GM23248 (cell line): Measurements from ENCODE around the gene PLEK. TPM values are rescaled to one million over a fixed set of nuclear protein-coding genes. Genes with fewer than 3 reads are reported as not detected.

ENCODE experiments used
- DNase-seq: peaks from one replicate; pipeline ENCODE4 v3.0.0-alpha.2; 2015
- H2AFZ ChIP-seq: fragments of 200-600 bp; sonication (generic); 2 replicates; pipeline ENCODE4 v1.6.1; 2016; ENCODE audit warnings: antibody characterized with exemption
- H3F3A ChIP-seq: fragments of 200-600 bp; sonication (generic); 2 replicates; pipeline ENCODE4 v1.6.1; 2016; ENCODE audit warnings: mild to moderate bottlenecking, antibody characterized with exemption, mixed run types; ENCODE audit not compliant: insufficient read depth
- H3K27ac ChIP-seq: fragments of 200-600 bp; sonication (generic); 2 replicates; pipeline ENCODE4 v1.5.1; 2016; ENCODE audit warnings: mild to moderate bottlenecking
- H3K27me3 ChIP-seq: fragments of 200-600 bp; sonication (generic); replicated peaks from 2 replicates; pipeline ENCODE4 v1.6.1; 2016; ENCODE audit warnings: mild to moderate bottlenecking; ENCODE audit not compliant: insufficient read depth
- H3K36me3 ChIP-seq: fragments of 200-600 bp; sonication (generic); 2 replicates; pipeline ENCODE4 v1.6.1; 2016; ENCODE audit warnings: low read depth, mild to moderate bottlenecking
- H3K4me1 ChIP-seq: fragments of 200-600 bp; sonication (generic); 2 replicates; pipeline ENCODE4 v1.6.1; 2016; ENCODE audit warnings: mild to moderate bottlenecking; ENCODE audit not compliant: insufficient read depth
- H3K4me2 ChIP-seq: fragments of 200-600 bp; sonication (generic); one replicate; pipeline ENCODE4 v1.6.1; 2016; ENCODE audit warnings: mild to moderate bottlenecking; ENCODE audit not compliant: unreplicated experiment
- H3K4me3 ChIP-seq: fragments of 200-600 bp; sonication (generic); 2 replicates; pipeline ENCODE4 v1.5.1; 2016; ENCODE audit warnings: mild to moderate bottlenecking
- H3K79me2 ChIP-seq: fragments of 200-600 bp; sonication (generic); 2 replicates; pipeline ENCODE4 v1.6.1; 2016; ENCODE audit warnings: mild to moderate bottlenecking; ENCODE audit not compliant: insufficient read depth
- H3K9ac ChIP-seq: fragments of 200-600 bp; sonication (generic); 2 replicates; pipeline ENCODE4 v1.6.1; 2016; ENCODE audit warnings: mild to moderate bottlenecking
- H3K9me2 ChIP-seq: fragments of 200-600 bp; sonication (generic); 2 replicates; pipeline ENCODE4 v1.6.1; 2016; ENCODE audit warnings: mixed run types, mild to moderate bottlenecking, moderate library complexity; ENCODE audit not compliant: insufficient read depth
- H3K9me3 ChIP-seq: fragments of 200-600 bp; sonication (generic); one replicate; pipeline ENCODE4 v1.6.1; 2017; ENCODE audit warnings: low read depth
- H4K20me1 ChIP-seq: fragments of 200-600 bp; sonication (generic); 2 replicates; pipeline ENCODE4 v1.6.0; 2016; ENCODE audit not compliant: insufficient read depth
- EZH2 ChIP-seq: fragments of 200-600 bp; sonication (generic); IDR thresholded peaks from 2 replicates; pipeline ENCODE4 v1.6.1; 2018; ENCODE audit warnings: antibody characterized with exemption, mild to moderate bottlenecking; ENCODE audit not compliant: insufficient read depth, poor library complexity, severe bottlenecking
- EZH2phosphoT487 ChIP-seq: fragments of 200-600 bp; sonication (generic); IDR thresholded peaks from 2 replicates; pipeline ENCODE4 v1.6.1; 2018; ENCODE audit warnings: antibody characterized with exemption, moderate library complexity, mild to moderate bottlenecking, low read depth; ENCODE audit not compliant: insufficient read depth
- WGBS, 2 experiments: methylation state at CpG; one replicate each; pipeline ENCODE4 v1.1.6; 2015 to 2017; ENCODE audit warnings: low lambda C conversion rate in 2 of 2, low coverage in 1 of 2; ENCODE audit errors: missing lambda C conversion rate in 2 of 2; 5-methylcytosine and 5-hydroxymethylcytosine counted together
- in situ Hi-C: fragments of 300-500 bp; cut with MboI; formaldehyde crosslinking; loops from 2 replicates; pipeline ENCODE4 v1.15.0; 2020
- polyA plus RNA-seq: library from polyadenylated mRNA; unstranded; fragments of >200 nt; fragmentation: Nextera tagmentation; extraction: Ambion mirVana; gene quantifications from 2 replicates; pipeline ENCODE4 v1.2.1, GENCODE V29; 2016
- total RNA-seq: library from RNA; depleted of rRNA; stranded (reverse); fragments of >200 nt; shearing (Covaris generic); gene quantifications from 2 replicates; pipeline ENCODE4 v1.2.3, GENCODE V29; 2014

Gene PLEK
- total and polyA plus RNA-seq, 2 experiments from 2014 or later = 0.15 TPM; not detected in 1

- Histone ChIP-seq H3K9me3 (no peaks in the 10 kb centered on the region), H2AFZ (no peak overlapping the region), H3K4me1 (no peaks in the 10 kb centered on the region), H3K27me3 (no peaks in the 10 kb centered on the region; the same call in none of the 2 replicates), H4K20me1 (no peaks in the 10 kb centered on the region), H3F3A (no peaks in the 10 kb centered on the region), H3K36me3 (no peaks in the 10 kb centered on the region), H3K9me2 (no peaks in the 10 kb centered on the region), H3K4me2 (no peak overlapping the region), H3K79me2 (no peaks in the 10 kb centered on the region), H3K27ac (no peak overlapping the region), H3K9ac (no peak overlapping the region), H3K4me3 (no peak overlapping the region)
- TF ChIP-seq EZH2phosphoT487 (no peak), EZH2 (no peak)
- WGBS, 2 experiments = 52 to 57% methylated on average over 4 of the region's 4 CpGs
- in situ Hi-C loops = no loop called here
- no peak for DNase-seq
These were observed 38.1 kb downstream of the PLEK start for GRCh38 chr2:68403199-68403644.

- Histone ChIP-seq H3K9ac (no peak overlapping the region), H3K79me2 (no peaks in the 10 kb centered on the region), H3K4me3 (no peak overlapping the region), H3K27ac (no peak overlapping the region), H2AFZ (no peak overlapping the region), H3K9me2 (no peaks in the 10 kb centered on the region), H4K20me1 (no peaks in the 10 kb centered on the region), H3K4me1 (no peaks in the 10 kb centered on the region), H3K9me3 (no peaks in the 10 kb centered on the region), H3K4me2 (no peak overlapping the region), H3K36me3 (no peaks in the 10 kb centered on the region), H3F3A (no peaks in the 10 kb centered on the region), H3K27me3 (no peaks in the 10 kb centered on the region; the same call in none of the 2 replicates)
- DNase-seq = no peak
- in situ Hi-C loops = no loop called here
- WGBS, 2 experiments = 50 to 63% methylated on average over 2 of the region's 2 CpGs
- TF ChIP-seq EZH2 (no peak), EZH2phosphoT487 (no peak)
These were observed 39.1 kb downstream of the PLEK start for GRCh38 chr2:68404164-68404563.

GRCh38 chr2:68404893-68405799 lies 40.1 kb downstream of the PLEK start:
- no peaks in the 10 kb centered on the region for H3K9me3 ChIP-seq
- H3K9me2 ChIP-seq = no peaks in the 10 kb centered on the region
- H3K27ac ChIP-seq = no peak overlapping the region
- no peak overlapping the region for H3K4me2 ChIP-seq
- no peaks in the 10 kb centered on the region for H4K20me1 ChIP-seq
- TF ChIP-seq EZH2 (no peak), EZH2phosphoT487 (no peak)
- no peak overlapping the region for H3K4me3 ChIP-seq
- DNase-seq = no peak
- no peaks in the 10 kb centered on the region for H3K4me1 ChIP-seq
- H3F3A ChIP-seq = no peaks in the 10 kb centered on the region
- no peaks in the 10 kb centered on the region for H3K79me2 ChIP-seq
- in situ Hi-C loops = no loop called here
- no peak overlapping the region for H3K9ac ChIP-seq
- 43 to 50% methylated on average over 19 of the region's 19 CpGs for WGBS, 2 experiments
- no peaks in the 10 kb centered on the region for H3K36me3 ChIP-seq
- no peak overlapping the region for H2AFZ ChIP-seq
- H3K27me3 ChIP-seq = no peaks in the 10 kb centered on the region; the same call in none of the 2 replicates

GRCh38 chr2:68411397-68412126 lies 46.5 kb downstream of the PLEK start:
- 65 to 75% methylated on average over 4 of the region's 4 CpGs for WGBS, 2 experiments
- Histone ChIP-seq H4K20me1 (no peaks in the 10 kb centered on the region), H3K9ac (no peak overlapping the region), H2AFZ (no peak overlapping the region), H3K9me2 (no peaks in the 10 kb centered on the region), H3K4me1 (no peaks in the 10 kb centered on the region), H3K4me3 (no peak overlapping the region), H3K4me2 (no peak overlapping the region), H3K36me3 (no peaks in the 10 kb centered on the region), H3K9me3 (no peaks in the 10 kb centered on the region), H3K27ac (no peak overlapping the region), H3K79me2 (no peaks in the 10 kb centered on the region), H3F3A (no peaks in the 10 kb centered on the region), H3K27me3 (no peaks in the 10 kb centered on the region)
- in situ Hi-C loops = no loop called here
- no peak for TF ChIP-seq EZH2phosphoT487
- no peak for TF ChIP-seq EZH2
- no peak for DNase-seq
